ENCODE results near the gene IMMT.
"Not testable (repeated sequence)": the region's sequence is repeated elsewhere in the genome, so short reads cannot be mapped to it uniquely, and the experiment has no call there.

IMMT gene

DNA sequence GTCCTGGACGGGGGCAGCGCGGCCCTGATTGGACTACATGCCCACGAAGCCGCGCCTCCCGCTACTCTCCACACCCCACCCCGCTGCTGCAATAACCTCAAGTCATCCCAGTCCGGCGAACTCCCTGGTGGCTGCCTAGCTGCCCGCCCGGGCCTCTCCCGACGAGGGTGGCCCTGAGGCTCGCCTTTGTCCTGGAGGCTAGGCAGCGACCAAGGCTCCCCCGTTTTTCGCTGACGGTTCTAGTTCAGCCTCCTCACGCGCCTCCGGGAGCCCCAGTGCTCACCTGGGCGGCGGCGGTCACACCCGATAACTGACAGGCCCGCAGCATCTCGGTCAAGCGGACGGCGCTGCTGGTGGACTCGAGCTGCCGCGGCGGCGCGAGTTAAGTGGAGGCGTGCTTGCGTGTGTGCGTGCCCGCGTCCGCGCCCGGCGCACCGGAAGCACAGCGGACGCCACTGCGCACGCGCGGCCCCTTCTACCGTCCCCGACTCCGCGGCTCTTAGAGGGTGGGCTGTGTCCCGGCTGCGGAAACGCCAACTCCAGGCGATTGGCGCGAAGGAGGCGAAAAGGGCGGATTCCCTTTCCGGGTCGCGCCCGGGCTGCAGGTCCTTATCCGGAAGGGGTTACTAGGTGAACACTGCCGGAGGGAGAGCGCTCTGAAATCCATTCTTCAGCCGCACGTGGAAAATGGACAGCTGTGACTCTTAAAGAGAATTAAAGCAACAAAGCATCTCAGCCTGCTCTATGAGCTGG, at the start of gene IMMT:
TSS of gene IMMT (minus strand) at position 408 of the 753 bp plus-strand sequence. CDS start at position 328, 80 bp downstream.
- peak; percentile 95 for DNase-seq

DNA sequence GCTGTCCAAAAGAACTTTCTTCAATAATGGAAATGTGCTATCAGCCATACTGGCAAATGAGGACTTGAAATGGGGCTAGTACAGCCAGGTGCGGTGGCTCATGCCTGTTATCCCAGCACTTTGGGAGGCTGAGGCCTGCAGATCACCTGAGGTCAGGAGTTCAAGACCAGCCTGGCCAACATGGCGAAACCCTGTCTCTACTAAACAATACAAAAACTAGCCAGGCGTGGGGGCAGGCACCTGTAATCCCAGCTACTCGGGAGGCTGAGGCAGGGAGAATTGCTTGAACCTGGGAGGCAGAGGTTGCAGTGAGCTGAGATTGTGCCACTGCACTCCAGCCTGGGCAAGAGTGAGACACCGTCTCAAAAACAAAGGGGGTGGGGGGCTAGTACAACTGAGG, 49.5 kb upstream of the IMMT start:
- DNase-seq: not testable (repeated sequence)

- no peak for DNase-seq
Observed at GRCh38 chr2:86243950-86244733, 48.9 kb upstream of the IMMT start.

DNA sequence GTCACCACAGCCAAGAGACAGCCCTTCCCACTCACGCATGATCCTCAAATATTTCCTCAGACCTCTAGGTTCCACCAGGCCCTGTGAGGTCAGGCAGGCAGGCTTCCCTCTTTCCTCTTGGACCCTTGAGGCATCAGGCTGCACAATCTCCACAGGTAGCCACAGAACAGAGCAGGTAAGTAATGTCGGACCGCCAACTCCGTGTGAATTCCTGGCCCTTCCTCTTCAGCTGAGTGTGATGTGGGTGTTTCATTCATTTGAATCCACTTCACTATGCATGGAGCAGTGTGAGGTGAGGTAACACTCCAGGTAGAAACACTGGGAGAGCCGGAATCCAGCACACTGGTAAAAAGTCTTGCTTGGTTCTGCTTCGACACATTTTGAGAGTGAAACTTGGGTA, 48.0 kb upstream of the IMMT start:
- DNase-seq: no peak

GRCh38 chr2:86241611-86242010, 46.3 kb upstream of the IMMT start:
- DNase-seq: no peak

GRCh38 chr2:86240251-86240650, 45.0 kb upstream of the IMMT start:
- DNase-seq: no peak

- no peak for DNase-seq
Observed at GRCh38 chr2:86239745-86240144, 44.5 kb upstream of the IMMT start.

DNA sequence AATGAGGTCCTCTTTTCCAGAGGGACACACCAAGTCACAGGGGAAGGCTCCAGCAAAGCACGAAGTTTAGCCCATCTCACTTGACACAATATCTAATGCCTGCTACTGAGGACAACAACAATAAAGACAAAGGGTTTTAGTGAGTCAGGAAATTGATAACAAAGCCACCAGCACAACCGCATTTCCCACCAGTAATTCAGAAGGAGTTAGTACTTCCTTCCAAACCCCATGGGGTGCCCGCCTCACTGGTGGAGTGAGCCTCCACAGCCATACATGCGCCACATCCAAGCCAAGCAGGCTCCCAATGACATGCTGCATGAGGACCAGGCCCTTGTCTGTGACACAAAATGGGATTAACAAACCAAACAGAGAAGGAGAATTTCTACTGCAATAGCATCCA, 44.1 kb upstream of the IMMT start:
- DNase-seq: no peak

- DNase-seq: no peak
Observed at GRCh38 chr2:86238354-86238753, 43.1 kb upstream of the IMMT start.

GRCh38 chr2:86237172-86237571, 41.9 kb upstream of the IMMT start:
- DNase-seq: no peak

GRCh38 chr2:86235196-86235980, 40.1 kb upstream of the IMMT start:
- DNase-seq: no peak

DNA sequence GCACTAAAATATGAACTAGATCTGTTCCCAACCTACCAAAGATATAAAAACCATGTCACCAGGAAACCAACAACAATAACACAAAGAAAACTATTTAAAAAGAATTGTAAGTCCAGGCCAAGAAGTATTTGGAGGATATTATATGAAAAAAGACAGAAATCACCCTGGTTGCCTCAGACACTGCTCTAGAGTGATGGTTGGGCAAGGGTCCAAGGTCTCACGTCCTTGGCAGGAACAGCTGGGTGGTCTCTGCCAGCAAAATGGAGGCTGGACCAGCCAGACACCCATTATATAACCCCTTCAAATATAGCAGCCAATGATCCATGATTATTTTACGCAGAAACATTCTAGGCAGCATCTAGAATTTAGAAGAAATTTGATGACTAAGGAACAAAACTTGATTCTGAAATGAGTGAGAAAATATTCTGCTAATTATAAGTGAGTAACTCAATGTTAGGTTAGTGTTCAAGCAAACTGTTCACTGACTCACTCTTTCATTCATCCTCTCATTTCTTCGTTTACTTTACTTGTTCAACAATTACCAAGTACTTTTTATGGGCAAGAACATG, 39.4 kb upstream of the IMMT start:
- no peak for DNase-seq

DNA sequence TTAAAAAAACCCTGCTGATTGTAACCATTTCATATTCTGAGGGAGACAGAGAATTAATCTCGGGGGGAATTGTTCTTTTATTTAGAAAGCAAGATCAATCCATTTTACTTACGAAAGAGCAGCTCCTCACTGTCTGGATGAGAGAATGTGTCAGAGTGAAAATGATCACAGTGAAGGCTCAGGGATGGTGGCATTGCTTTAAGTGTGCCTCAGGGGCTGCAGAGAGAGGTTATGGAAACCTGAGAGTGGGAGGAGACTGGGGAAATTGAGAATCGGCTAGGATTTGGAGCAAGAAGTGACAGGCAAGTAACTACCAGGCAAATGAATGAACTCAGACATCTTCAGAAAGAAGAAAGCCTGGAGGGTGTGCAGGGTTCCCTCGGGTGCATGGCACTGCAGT, 38.2 kb upstream of the IMMT start:
- no peak for DNase-seq

DNA sequence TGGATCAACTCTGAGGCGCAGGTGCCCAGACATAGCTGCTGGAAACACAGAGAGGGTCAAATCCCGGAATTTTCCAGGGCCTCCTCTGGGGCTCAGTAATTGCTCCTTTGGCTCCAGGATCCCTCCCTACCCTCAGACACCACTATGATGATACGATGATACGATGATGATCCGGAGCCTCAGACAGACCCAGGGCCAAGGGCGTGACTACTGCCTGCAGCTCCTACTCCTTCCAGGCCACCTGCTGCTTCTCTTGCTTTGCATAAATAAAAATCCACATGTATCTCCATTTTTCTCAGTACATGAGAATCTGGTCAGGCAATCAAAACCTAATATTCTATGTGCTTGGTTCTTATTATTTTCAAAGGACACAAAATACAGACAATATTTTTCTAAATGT, 37.6 kb upstream of the IMMT start:
- DNase-seq: no peak

- DNase-seq: no peak
Observed at GRCh38 chr2:86232373-86232784, 37.1 kb upstream of the IMMT start.

- DNase-seq: no peak
Observed at GRCh38 chr2:86231680-86232372, 36.6 kb upstream of the IMMT start.

GRCh38 chr2:86230961-86231360, 35.7 kb upstream of the IMMT start:
- DNase-seq: no peak

DNA sequence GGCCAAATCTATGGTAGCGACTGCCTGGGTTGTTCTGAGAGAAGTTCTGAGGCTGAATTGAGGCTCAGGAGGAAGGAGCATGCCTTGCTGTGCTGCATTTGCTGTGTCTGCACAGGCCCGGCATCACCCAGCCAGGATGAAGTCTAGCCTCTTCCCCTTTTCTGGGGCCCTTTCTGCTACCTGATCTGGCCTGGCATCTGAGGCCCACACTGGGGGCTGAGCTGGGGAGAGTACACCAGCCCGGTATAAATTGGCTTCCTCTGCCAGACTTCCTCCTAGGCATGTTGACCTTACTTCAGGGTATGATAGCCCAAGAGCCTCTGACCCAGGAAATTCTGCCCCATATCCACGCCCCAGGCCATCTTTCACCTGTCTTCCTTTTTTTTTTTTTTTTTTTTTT, 34.0 kb upstream of the IMMT start:
- DNase-seq: no peak

GRCh38 chr2:86228574-86228973, 33.3 kb upstream of the IMMT start:
- DNase-seq: not testable (repeated sequence)

DNA sequence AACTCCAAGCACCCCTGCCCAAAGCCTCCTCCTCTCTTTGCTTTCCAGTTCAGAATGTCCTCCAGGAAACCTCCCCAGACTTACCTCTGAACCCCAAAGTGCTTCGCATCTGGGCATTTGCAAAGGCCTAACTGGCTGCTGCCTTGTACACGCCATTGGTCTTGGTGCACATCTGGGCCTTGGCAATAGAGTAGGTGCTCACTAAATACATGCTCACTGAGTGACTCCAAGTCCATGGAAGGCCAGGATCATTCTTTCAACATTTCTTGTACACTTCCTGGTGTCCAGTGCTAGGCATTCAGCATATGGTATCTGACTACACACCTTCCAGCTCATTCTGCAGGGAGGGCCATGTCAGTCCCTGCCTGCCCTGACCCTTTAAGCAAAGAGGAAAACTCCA, 32.4 kb upstream of the IMMT start:
- no peak for DNase-seq

DNA sequence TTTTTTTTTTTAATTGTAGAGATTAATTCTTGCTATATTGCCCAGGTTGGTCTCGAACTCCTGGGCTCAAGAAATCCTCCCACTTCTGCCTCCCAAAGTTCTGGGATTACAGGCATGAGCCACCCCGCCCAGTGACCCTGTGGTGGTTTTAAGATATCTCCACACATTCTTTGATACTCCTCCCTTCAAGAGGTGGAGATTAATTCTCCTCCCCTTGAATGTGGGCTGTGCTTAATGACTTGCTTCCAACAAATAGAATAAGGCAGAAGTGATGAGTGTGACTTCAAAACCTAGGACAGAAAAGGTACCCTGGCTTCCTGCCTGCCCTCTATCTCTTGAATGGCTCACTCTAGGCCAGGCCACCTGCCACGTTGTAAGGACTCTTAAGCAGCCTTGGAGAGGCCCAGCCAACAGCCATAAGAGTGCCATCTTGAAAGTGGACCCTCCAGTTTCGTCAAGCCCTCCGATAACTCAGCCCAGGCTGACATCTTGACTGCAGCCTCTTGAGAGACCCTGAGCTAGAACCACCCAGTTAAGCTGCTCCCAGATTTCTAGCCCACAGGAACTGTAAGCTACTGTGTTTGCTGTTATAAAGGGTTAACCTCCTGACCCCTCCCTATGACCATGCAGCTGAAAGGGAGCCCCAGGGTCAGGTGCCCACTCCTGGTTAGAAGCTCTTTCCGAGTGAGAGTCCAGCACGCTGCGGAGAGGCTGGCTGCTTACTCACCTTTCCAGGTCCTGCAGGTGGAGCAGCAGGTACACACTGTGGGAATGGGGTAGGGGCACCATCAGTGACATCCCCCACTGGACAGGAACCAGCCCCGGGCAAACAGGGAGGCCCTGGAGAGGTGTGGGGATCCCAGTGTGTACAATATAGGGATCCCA, 31.6 kb upstream of the IMMT start:
- no peak for DNase-seq

DNA sequence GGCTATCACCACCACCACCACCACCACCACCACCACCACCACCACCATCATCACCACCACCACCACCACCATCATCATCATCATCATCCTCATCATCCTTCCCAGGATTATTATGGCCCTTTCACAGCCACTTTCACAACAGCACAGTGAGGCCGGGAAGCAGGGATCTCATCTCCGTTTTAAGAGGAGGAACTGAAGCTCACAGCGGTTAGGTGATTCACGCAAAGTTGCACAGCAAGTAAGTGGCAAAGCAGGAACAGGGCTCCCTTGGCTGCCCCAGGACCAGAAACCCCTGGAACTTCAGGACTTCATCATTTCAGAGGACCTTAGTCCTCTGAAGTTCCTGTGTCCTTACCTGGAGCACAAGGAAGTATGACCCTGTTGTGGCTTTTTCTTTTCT, 30.8 kb upstream of the IMMT start:
- DNase-seq: no peak

Data from fibroblast of upper back skin (primary cell).